NB4 (cell line): Measurements from ENCODE around the gene NFIB.

Experiments used
- DNase-seq: peaks from one replicate; pipeline ENCODE4 v3.0.0; 2010; ENCODE audit warnings: low read depth
- H3K4me3 ChIP-seq: one replicate; pipeline ENCODE4 v1.5.1; 2011; ENCODE audit warnings: mild to moderate bottlenecking, low read depth, low read length, moderate library complexity
- CTCF ChIP-seq: IDR thresholded peaks from one replicate; pipeline ENCODE4 v1.5.1; 2012; ENCODE audit warnings: low read depth, low read length
- MAX ChIP-seq: IDR thresholded peaks from 2 replicates; pipeline ENCODE4 v1.6.1; 2011; ENCODE audit warnings: low read depth, low read length
- MYC ChIP-seq: IDR thresholded peaks from 2 replicates; pipeline ENCODE4 v1.6.1; 2011; ENCODE audit warnings: low read depth, low read length
- POLR2A ChIP-seq: IDR thresholded peaks from 2 replicates; pipeline ENCODE4 v1.6.1; 2011; ENCODE audit warnings: mild to moderate bottlenecking; ENCODE audit not compliant: insufficient read length; ENCODE audit errors: extremely low read depth

Gene NFIB

GRCh38 chr9:14158916-14159315 is 155.0 kb downstream of the NFIB start:
- TF ChIP-seq CTCF (no peak), MYC (no peak), MAX (no peak)
- H3K4me3 ChIP-seq, result no peak overlapping the region
- no peak for DNase-seq

GRCh38 chr9:14158136-14158813 is 155.7 kb downstream of the NFIB start:
- no peak overlapping the region for H3K4me3 ChIP-seq
- DNase-seq, result no peak
- TF ChIP-seq MYC (no peak), MAX (no peak), POLR2A (no peak), CTCF (no peak)

- TF ChIP-seq MAX, result no peak
- TF ChIP-seq CTCF, result no peak
- no peak for TF ChIP-seq MYC
- no peak for TF ChIP-seq POLR2A
- DNase-seq, result no peak
- H3K4me3 ChIP-seq, result no peak overlapping the region
These were observed 156.8 kb downstream of the NFIB start for GRCh38 chr9:14157191-14157590.

- no peak for DNase-seq
- no peak overlapping the region for H3K4me3 ChIP-seq
- no peak for TF ChIP-seq MAX
- no peak for TF ChIP-seq CTCF
- TF ChIP-seq MYC, result no peak
- no peak for TF ChIP-seq POLR2A
These were observed 157.9 kb downstream of the NFIB start for GRCh38 chr9:14156046-14156445.

- H3K4me3 ChIP-seq, result no peak overlapping the region
- no peak for DNase-seq
- no peak for TF ChIP-seq MYC
- TF ChIP-seq CTCF, result no peak
- TF ChIP-seq POLR2A, result no peak
- TF ChIP-seq MAX, result no peak
These were observed 158.7 kb downstream of the NFIB start for GRCh38 chr9:14155237-14155636.
